GM12878 (cell line): Measurements from ENCODE around the gene ART3. TPM values are rescaled to one million over a fixed set of nuclear protein-coding genes. Genes with fewer than 3 reads are reported as not detected.

Source experiments
- ATAC-seq: fragments of 200-7000 bp; cut with Tn5 transposase; 3 replicates; pipeline ENCODE4 v1.9.1; 2020; ENCODE audit warnings: mild to moderate bottlenecking, moderate library complexity
- BruUV-seq: library from RNA; stranded (reverse); fragments of 400-500 nt; replicated peaks from 2 replicates; lab custom pipeline; 2021; lab: Mats Ljungman, UMichigan
- CTCF ChIA-PET: fragments of 300-600 bp; sonication (Branson Sonifier 250); formaldehyde crosslinking; extraction: SDS; loops from one replicate; lab custom pipeline; 2021; ENCODE audit warnings: inconsistent platforms; lab: Yijun Ruan, JAX
- POLR2A ChIA-PET: fragments of 350-600 bp; formaldehyde crosslinking; extraction: SDS; loops from one replicate; lab custom pipeline; 2021; ENCODE audit warnings: inconsistent platforms; lab: Charles Lee
- RAD21 ChIA-PET: fragments of 300-600 bp; sonication (Branson Sonifier 250); formaldehyde crosslinking; loops from one replicate; lab custom pipeline; 2023; ENCODE audit warnings: antibody characterized with exemption; ENCODE audit not compliant: unreplicated experiment; lab: Charles Lee
- SMC1A ChIA-PET: fragments of 300-600 bp; sonication (Branson Sonifier 250); formaldehyde crosslinking; loops from one replicate; lab custom pipeline; 2023; ENCODE audit not compliant: unreplicated experiment, uncharacterized antibody; lab: Charles Lee
- DNase-seq: peaks from one replicate; pipeline ENCODE4 v3.0.0-alpha.2; 2011; ENCODE audit warnings: low read depth, low spot score
- FAIRE-seq: peaks from 3 replicates; lab custom pipeline; 2011; peaks lifted over from hg19 to GRCh38; lab: Jason Lieb, UNC
- H2AFZ ChIP-seq: 2 replicates; pipeline ENCODE4 v1.6.0; 2011; ENCODE audit warnings: low read depth, low read length, control low read depth; ENCODE audit not compliant: control insufficient read depth
- H3K27ac ChIP-seq: 2 replicates; pipeline ENCODE4 v1.5.1; 2011; ENCODE audit warnings: control low read depth; ENCODE audit not compliant: control insufficient read depth, insufficient read depth
- H3K27me3 ChIP-seq, 2 experiments: replicated peaks in 1 of 2; 2 replicates each; pipeline versions ENCODE4 v1.6.0 to v1.6.1; 2011; ENCODE audit warnings: low read length in 1 of 2; ENCODE audit not compliant: control insufficient read depth in 2 of 2, insufficient read depth in 2 of 2
- H3K36me3 ChIP-seq, 2 experiments: 2 replicates each; pipeline ENCODE4 v1.5.1; 2011; ENCODE audit warnings: low read length in 1 of 2; ENCODE audit not compliant: control insufficient read depth in 2 of 2, insufficient read depth in 2 of 2
- H3K4me1 ChIP-seq: 2 replicates; pipeline ENCODE4 v1.6.1; 2011; ENCODE audit warnings: mild to moderate bottlenecking, low read length, moderate library complexity, mixed read lengths; ENCODE audit not compliant: control insufficient read depth, insufficient read depth
- H3K4me2 ChIP-seq: 2 replicates; pipeline ENCODE4 v1.6.0; 2011; ENCODE audit warnings: control low read depth; ENCODE audit not compliant: control insufficient read depth, insufficient read depth
- H3K4me3 ChIP-seq: fragments of 200-600 bp; sonication (generic); 2 replicates; pipeline ENCODE4 v1.5.1; 2016
- H3K79me2 ChIP-seq: 2 replicates; pipeline ENCODE4 v1.6.0; 2011; ENCODE audit warnings: low read length; ENCODE audit not compliant: control insufficient read depth, insufficient read depth
- H3K9ac ChIP-seq: 2 replicates; pipeline ENCODE4 v1.8.0; 2011; ENCODE audit warnings: low read length, control low read depth, mixed read lengths; ENCODE audit not compliant: control insufficient read depth, insufficient read depth
- H3K9me3 ChIP-seq: replicated peaks from 3 replicates; pipeline ENCODE4 v1.5.1; 2011; ENCODE audit warnings: mild to moderate bottlenecking, low read length; ENCODE audit not compliant: control insufficient read depth, insufficient read depth
- H4K20me1 ChIP-seq: 2 replicates; pipeline ENCODE4 v1.6.0; 2011; ENCODE audit not compliant: control insufficient read depth, insufficient read depth
- CBX5 ChIP-seq: sonication (generic); IDR thresholded peaks from 2 replicates; pipeline ENCODE4 v1.6.1; 2016; ENCODE audit warnings: low read depth, moderate library complexity, mild to moderate bottlenecking, inconsistent platforms
- GABPA ChIP-seq: IDR thresholded peaks from 2 replicates; pipeline ENCODE4 v1.6.1; 2014; ENCODE audit warnings: antibody characterized with exemption, low read depth, mild to moderate bottlenecking, inconsistent platforms
- GATAD2B ChIP-seq: fragments of 450-650 bp; conservative IDR thresholded peaks from 2 replicates; pipeline ENCODE4 v1.6.1; 2017; ENCODE audit warnings: low read depth, mild to moderate bottlenecking, moderate library complexity
- LARP7 ChIP-seq: fragments of 450-650 bp; IDR thresholded peaks from 2 replicates; pipeline ENCODE4 v1.6.1; 2017; ENCODE audit warnings: mild to moderate bottlenecking
- MEF2A ChIP-seq: IDR thresholded peaks from 2 replicates; pipeline ENCODE4 v1.6.1; 2011; ENCODE audit warnings: low read depth, mild to moderate bottlenecking, low read length, moderate library complexity; ENCODE audit not compliant: insufficient read depth
- PAX5 ChIP-seq: IDR thresholded peaks from 2 replicates; pipeline ENCODE4 v1.6.1; 2011; ENCODE audit warnings: low read depth, low read length, borderline replicate concordance
- POLR2AphosphoS2 ChIP-seq: IDR thresholded peaks from 2 replicates; pipeline ENCODE4 v1.6.1; 2011; ENCODE audit warnings: low read depth, mild to moderate bottlenecking, low read length, improper control_type of control experiment, moderate library complexity
- SIX5 ChIP-seq: IDR thresholded peaks from 2 replicates; pipeline ENCODE4 v1.6.1; 2011; ENCODE audit warnings: mild to moderate bottlenecking, low read depth, low read length, moderate library complexity; ENCODE audit not compliant: severe bottlenecking
- SRF ChIP-seq, 2 experiments: IDR thresholded peaks; 2 replicates each; pipeline ENCODE4 v1.6.1; 2011; ENCODE audit warnings: low read depth in 2 of 2, low read length in 2 of 2, mild to moderate bottlenecking in 1 of 2, moderate library complexity in 1 of 2
- WGBS: methylation state at CpG from one replicate; pipeline ENCODE4 v1.1.6; 2016; ENCODE audit warnings: low lambda C conversion rate; ENCODE audit not compliant: insufficient replicate concordance, insufficient coverage; ENCODE audit errors: missing lambda C conversion rate; 5-methylcytosine and 5-hydroxymethylcytosine counted together
- in situ Hi-C: fragments of 300-500 bp; cut with MboI; formaldehyde crosslinking; loops from 9 replicates; pipeline ENCODE4 v1.14.3; 2018; ENCODE audit warnings: mixed read lengths
- intact Hi-C: fragments of 100-400 bp; cut with micrococcal nuclease; formaldehyde crosslinking; loops from one replicate; pipeline ENCODE4 v1.14.2; 2022; ENCODE audit not compliant: unreplicated experiment
- polyA plus RNA-seq, 11 experiments: library from polyadenylated mRNA; depleted of rRNA in 4 of 11; unstranded in 6 of 11; stranded (reverse) in 5 of 11; fragments of >200 nt; fragmentation: Nextera tagmentation in 4 of 11; fragmentation: Illumina TruSeq in 1 of 11; extraction: Ambion mirVana in 4 of 11; extraction: Trizol in 1 of 11; gene quantifications; 1 replicate in 1 of 11; 2 replicates in 10 of 11; pipeline versions ENCODE4 v1.2.1 to v1.2.3, GENCODE V29; 2011 to 2016; ENCODE audit warnings: inconsistent platforms in 2 of 11, missing spikeins in 2 of 11, low read depth in 1 of 11
- total RNA-seq, 4 experiments: library from RNA; depleted of rRNA in 3 of 4; stranded (reverse); fragments of >200 nt in 3 of 4; fragmentation: Illumina TruSeq in 1 of 4; extraction: Trizol in 1 of 4; gene quantifications; 2 replicates each; pipeline versions ENCODE4 v1.2.1 to v1.2.3, GENCODE V29; 2013 to 2021

The ART3 gene
- total and polyA plus RNA-seq, 10 of the 15 experiments (the other 5 are each of a cell fraction or from before 2014, with no cell fraction given) = 0.18 to 0.50 (median 0.26) TPM; not detected in 6

GRCh38 chr4:76072760-76073159 is 1.7 kb upstream of the ART3 start:
- ChIA-PET SMC1A (no interaction called here), CTCF (interaction anchor here (1.5 kb wide), 1 partner anchor 77 kb away, joined by 9 read pairs; no protein-coding TSS in a partner anchor), RAD21 (no interaction called here), POLR2A (no interaction called here)
- H3K4me2 ChIP-seq = no peak overlapping the region
- no peak for ATAC-seq
- 43% methylated on average over 4 of the region's 4 CpGs for WGBS
- TF ChIP-seq MEF2A (no peak), PAX5 (no peak), LARP7 (no peak), POLR2AphosphoS2 (no peak), GATAD2B (no peak), SIX5 (no peak), GABPA (no peak), SRF (IDR thresholded peaks at IDR 0.05; ENCODE audit: low read depth in 2 of 2, low read length in 2 of 2) (no peak), CBX5 (no peak)
- in situ Hi-C loops (no loop called here), intact Hi-C loops (no loop called here)
- BruUV-seq = no TSS peak
- no peak for DNase-seq
- H3K4me3 ChIP-seq = no peak overlapping the region
- H3K4me1 ChIP-seq = no peaks in the 10 kb centered on the region
- H3K9me3 ChIP-seq = no peaks in the 10 kb centered on the region
- H3K27ac ChIP-seq = no peak overlapping the region
- no peak for FAIRE-seq
- H3K36me3 ChIP-seq = no peaks in the 10 kb centered on the region
- H3K79me2 ChIP-seq = no peaks in the 10 kb centered on the region
- no peak overlapping the region for H3K9ac ChIP-seq
- no peak overlapping the region for H2AFZ ChIP-seq
- H4K20me1 ChIP-seq = no peaks in the 10 kb centered on the region
- peaks cover 0 to 6% of the 10 kb centered on the region in 2 experiments; a peak in 1 of 4 replicates for H3K27me3 ChIP-seq
